CD4-positive, alpha-beta T cell treated with Interleukin-21 for 1 hour (primary cell): ENCODE measurements around the gene CIROP.
A peak's percentile ranks its signal among the peaks of the same experiment; 100 is the strongest.

Source experiments
- DNase-seq: peaks from one replicate; pipeline ENCODE4 v3.0.0-alpha.2; 2020

Gene CIROP

DNA sequence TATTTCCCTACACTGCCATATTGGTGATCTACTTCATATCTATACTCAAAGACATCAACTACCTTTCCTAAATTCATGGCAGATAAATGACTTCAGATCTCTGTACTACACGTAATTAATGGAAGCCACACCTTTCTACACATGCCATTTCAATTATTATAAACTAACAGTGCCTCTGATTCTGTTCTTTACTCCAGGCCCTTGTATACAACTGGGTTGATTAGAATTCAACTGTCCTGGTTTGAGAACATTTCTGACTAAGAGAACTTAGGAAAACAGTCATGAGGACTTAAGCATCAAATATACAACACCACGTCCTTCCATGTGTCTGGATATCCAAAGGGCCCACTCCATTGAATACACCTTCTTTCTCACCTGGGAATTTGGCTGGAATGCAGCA lies 11.7 kb downstream of the CIROP start:
- DNase-seq: no peak

DNA sequence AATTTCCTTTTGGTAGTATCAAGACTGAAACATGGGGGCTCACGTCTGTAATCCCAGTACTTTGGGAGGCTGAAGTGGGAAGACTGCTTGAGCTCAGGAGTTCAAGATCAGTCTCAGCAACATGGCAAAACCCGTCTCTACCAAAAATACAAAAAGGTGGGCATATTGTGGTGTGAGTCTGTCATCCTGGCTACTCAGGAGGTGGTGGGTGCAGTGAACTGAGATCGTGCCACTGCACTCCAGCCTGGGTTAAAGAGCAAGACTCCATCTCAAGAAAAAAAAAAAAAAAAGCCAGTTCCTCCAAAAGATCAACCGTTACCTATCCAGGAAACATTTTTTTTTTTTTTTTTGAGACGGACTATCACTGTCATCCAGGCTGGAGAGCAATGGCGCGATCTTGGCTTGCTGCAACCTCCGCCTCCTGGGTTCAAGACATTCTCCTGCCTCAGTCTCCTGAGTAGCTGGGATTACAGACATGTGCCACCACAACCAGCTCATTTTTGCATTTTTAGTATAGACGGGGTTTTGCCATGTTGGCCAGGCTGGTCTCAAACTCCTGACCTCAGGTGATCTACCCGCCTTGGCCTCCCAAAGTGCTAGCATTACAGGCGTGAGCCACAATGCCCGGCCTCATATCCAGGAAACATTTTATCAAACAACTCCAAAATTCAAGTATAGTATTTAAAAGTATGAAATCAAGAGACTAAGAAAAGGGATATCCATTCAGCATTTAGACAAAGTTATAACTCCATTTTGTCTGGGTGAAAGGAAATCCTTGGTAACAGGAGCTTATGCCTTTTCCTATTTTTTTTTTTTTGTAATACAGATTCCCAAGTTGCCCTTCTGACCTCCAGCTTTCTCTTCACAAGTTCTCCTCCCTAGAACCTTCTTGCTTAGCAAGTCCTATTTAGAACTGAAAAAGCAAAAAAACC lies 13.2 kb downstream of the CIROP start:
- DNase-seq: no peak

DNA sequence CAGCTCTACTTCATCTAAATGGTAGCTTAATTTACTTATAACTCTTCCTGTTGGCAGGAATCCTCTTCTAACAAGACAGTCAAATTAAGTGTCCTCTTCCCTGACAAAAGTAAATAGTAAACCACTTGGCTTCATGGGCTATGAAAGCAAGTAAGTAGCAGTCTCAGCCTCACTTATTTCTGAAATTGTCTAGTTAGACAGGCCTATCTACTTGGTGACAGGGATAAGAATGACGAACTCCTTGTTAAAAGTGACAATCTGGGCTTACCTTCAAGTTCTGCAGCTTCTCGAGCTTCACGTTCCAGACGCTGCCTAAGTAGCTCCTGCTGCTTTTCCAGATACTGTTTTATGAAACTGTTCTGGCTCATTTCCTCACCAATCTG lies 14.5 kb downstream of the CIROP start:
- no peak for DNase-seq

DNA sequence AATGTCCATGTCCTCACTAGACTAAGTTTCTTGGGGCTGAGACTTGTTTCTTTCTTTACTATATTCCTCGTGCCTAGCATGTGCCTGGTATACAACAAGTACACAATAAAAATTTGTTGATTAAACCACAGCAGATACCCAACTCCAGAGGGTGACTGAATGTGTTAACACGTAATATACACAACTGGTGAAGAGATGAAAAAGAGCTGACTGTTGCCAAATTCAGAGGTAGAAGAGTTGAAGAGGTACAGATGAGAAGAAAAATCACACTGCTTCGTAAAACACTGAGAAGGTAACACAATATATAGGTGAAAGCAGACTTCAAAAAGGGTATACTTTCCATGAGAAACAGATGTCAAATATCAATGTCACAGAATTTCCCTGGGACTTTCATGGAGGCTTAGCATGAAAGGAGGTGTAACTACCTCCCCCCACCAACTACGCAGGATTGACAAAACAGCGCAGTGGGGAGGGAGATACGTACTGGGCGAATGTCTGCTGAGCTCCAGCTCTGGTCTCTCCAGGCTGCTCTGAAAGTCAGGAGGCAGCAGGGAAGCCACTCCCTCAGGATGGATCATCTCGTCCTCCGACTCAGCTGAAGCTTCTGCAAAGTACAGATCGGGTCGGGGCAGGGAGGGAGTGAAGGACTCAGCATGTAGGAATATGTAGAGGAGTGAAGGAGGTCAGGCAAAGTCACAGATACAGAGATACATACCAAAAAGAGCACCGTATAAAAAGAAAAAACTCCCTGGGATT lies 15.1 kb downstream of the CIROP start:
- no peak for DNase-seq

DNA sequence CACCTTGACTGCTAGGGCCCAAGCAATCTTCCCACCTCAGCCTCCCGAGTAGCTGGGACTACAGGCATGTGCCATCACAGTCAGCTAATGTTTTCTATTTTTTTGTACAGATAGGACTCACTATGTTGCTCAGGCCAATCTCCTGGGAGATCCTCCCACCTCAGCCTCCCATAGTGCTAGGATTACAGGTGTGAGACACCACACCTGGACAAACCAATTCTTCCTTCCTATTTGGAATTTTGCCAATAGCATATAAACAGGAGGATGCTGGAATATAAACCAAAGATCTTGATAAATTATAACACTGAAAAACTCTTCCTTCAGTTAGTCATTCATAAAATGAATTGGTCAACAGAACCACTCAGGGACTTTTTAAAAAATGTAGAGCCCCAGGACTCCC lies 18.2 kb downstream of the CIROP start:
- no peak for DNase-seq

DNA sequence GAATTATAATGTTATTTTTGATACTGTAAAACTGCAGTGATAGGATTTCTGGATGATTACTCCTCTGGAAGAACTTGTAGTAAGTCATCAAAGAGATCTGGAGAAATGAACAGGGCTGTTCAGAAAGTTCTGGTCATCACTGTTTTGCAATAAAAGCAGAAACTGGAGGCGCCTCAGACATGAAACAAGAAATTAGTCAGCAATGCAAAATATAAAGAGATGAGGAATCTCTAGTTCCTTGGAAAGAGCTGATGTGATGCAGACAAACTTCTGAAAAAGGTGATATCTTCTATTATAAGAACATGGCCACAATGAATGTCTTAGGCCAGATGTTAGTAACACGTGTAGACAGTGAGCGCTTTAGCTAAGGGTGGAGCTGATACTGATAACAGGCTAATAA lies 19.3 kb downstream of the CIROP start:
- DNase-seq: no peak

DNA sequence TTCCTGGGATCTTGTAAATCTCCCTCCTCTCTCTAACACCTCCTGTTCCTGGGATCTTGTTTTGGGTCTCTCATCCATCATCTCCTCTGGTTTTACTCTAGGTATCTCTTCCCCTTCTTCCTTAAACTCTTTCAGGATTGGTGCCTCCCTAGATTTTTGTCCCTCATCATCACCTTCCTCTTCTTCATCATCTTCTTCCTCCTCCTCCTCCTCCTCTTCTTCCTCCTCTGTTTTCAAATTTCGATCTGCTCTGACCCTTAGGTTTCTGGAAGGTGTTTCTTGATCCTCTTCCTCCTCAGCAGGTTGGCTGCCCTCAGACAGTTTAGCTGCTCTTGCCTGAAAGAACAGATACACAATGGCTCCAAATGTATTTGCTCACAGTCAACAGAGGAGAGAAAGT lies 24.3 kb downstream of the CIROP start:
- DNase-seq: no peak

DNA sequence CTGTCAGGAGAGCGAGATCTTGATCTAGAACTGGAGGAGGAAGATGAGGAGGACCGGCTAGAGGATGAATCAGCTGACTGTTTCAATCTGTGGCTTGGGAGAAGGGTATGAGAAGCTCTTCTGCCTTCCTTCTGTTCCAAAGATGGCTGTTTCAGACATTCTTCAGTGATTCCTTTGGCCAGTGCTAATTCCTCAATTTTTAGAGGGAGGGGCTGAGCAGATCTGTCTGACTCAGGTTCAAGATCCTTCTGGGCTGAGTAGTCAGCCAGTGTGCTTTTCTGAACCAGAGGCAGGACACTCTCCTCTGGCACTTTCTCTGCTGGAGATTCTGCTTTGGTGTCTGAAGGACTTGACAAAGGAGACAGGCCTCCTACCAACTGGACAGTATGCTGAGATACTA lies 25.1 kb downstream of the CIROP start:
- no peak for DNase-seq

DNA sequence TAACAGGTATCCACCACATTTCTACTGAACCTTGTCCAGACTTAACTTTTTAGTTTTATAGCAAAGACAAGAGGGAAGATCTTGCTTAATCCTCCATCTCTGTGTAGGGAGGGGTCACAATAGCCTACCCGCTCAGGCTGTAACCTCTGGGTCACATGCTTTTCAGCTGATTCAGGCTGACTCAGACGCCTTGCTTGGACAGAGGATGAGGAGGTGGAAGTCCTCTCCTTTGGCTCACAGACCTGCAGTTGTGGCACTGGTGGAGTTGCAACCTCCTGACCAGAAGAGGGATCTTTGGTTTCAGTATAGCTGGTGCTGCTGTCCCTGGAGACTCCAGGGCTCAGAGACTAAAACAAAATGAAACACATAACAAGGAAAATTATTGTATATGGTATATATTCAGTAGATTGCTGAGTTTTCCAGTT lies 26.1 kb downstream of the CIROP start:
- no peak for DNase-seq

DNA sequence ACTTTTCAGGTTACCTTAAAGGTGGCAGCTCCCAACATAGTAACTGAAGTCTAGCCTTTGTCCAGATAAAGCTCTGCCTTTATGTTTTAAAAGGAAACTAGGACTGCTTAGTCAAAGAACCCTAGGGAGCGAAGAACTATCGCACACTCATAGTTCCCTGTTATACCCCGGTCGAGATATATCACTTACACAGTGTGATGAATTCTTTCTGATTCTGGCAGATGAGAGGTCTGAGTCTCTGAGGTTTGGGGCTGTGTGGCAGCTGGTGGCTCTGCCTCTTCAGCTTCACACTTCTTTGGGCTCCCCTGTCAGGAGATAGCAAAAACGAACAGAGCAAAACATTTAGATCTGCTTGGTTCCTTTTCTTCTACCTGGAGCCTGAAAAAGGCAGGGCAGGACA lies 26.8 kb downstream of the CIROP start:
- no peak for DNase-seq

DNA sequence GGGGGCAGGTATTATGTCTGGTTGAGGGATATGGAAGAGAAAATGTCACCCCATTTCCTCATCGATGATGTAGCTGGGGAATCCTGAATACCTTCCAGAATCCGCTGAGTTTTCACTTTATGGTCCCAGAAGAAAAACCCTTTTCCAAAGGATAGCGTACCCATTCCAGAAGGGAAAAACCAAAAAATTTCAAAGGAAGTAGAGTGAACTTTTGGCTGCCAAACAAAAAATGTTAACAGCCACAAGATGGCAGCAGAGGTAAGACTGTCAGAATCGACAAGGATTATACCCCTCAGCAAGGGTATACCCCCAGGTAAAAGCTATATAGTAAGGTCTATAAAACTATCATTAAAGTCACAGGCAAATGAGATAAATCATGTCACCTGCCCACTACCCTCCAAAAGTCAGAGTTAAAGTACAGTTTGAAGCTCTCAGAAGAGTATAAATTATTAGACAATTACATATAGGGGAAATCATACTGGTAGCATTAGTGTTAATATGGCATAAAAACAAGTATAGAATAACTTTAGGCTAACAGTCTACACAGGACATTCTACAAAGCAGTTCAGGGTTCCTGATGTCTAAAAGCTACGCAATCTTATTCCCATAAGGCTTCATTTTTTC lies 27.9 kb downstream of the CIROP start:
- peak; percentile 55 for DNase-seq

DNA sequence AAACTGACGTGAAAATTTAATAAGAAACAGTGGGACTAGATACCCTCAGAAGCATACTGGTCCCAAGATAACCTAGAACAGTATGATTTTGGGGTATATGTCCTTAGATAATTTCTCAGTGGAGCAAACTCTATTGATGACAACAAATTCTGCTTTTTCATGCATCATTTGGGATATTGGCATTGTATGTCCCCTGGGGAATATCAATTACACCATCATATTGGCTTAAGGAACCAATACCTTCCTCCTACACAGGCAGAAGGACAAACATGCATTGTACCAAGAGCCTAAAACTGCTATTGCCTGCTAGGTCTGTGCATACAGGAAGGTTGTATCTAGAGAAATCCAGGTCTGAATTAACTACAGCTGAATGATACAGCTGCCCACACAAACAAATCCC lies 29.9 kb downstream of the CIROP start:
- DNase-seq: no peak

DNA sequence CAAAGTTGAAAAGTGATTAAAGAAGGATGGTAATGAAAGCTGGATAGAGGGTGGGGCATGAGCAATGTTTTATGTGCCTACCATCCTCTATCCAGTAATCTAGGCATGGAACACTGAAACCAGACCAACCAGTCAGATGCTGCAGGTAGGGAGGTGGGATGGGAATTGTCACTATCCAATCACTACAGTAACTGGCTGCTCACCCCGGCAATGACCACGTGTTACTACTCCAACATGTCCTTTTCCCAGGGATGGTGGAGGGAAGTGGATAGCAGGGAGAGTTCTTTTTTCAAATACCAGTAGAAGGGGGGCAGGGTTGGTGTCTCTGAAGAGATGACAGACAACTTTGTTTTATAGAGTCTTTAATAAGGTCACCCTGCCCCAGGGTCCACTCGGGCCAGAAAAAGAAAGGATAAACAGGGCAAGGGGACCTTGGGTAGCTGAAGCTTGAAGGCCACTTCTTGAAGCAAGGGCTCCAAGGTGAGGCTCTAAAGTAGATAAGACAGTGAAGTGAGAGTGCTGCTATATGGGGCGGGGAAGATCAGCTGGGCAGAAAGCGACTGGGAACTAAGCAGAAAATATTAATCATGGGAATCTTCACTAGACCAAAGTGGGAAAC lies 32.8 kb downstream of the CIROP start:
- no peak for DNase-seq

DNA sequence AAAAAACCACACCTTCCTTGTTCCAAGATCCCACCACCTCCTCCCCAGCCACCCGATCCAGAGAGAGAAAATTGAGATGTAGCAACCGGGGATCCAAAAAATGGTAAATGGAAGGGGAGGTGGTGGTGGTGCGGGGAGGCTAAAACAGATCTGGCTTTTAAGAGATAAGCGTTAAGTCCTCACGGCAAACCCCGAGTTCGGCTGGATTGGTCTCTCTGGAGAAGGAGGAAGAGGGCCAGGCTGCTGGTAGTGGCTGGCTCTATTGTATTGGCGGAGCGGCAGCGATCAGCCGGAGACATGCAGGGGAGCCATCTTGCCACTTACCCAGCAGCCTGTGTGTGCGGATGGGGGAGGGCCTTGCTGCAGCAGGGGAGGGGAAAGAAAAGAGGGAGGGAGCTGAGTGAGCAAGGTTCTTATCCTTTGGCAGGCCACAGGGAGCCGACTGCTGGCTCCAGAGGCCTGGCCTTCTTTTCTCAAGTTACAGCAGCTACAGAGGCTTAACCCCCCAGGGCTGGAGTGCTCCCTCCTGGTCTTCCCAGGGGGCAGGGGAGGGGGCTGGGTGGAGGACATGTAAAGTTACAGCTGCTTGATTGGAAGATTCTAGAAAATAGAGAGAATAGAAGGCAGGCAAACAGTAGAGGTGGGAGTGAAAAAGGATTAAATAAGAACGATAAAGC lies 33.4 kb downstream of the CIROP start:
- DNase-seq: peak; percentile 82

DNA sequence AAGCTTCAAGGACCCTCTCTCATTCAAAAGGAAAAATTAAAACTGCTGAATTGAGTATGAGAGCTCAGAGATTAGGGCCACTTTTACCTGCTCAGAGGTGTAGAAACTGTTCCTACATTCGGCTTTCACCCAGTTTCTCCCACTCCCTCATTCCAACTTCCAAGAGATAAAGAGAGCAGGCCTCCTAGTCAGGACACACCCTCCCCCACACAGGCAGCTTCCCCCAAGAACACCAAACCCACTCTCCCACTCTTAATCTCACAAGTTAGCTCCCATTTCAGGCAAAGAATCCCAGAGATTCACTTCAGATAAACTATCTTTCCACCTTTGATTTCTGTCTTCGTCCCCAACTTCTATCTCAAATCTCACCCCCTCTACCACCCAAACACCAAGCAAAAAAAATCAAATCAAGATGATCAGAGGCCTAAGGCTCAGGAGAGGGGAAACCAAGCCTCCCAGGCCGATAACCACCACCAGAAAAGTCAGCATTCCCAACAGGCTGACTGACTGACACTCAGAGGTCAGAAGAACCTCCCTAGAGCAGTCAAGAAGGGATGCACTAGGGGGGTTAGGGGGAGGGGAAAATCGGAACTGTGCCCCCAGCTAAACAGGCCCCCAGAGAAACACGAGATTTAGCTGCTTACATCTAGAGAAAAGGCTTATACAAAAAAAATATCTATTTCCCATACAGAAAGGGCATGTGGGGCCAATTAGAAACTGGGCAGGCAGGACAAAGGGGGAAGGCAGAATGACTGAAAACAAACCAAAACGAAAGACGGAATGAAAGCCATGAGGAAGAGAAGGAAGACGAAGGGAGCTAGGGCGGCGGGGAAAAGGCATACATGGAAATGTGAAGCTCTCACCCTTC lies 34.3 kb downstream of the CIROP start:
- DNase-seq: no peak

DNA sequence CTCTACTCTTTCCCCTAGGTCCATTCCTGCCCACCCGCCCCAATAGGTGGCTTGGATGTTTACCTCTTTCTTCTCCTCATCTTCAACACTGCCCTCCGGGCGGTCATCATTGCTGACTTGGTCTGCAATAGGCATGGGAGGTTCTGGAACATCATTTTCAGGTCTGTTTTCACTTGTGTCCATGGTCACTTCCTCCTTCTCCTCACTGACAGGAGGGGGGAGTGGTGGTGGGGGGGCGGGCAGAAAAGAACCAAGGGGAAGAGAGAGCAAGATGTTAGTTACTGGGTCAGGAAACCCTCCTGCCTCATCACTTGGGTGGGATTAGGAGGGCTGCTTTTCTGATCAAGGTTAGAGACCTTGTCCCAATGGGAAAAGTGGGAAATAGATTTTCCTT lies 35.4 kb downstream of the CIROP start:
- DNase-seq: no peak

DNA sequence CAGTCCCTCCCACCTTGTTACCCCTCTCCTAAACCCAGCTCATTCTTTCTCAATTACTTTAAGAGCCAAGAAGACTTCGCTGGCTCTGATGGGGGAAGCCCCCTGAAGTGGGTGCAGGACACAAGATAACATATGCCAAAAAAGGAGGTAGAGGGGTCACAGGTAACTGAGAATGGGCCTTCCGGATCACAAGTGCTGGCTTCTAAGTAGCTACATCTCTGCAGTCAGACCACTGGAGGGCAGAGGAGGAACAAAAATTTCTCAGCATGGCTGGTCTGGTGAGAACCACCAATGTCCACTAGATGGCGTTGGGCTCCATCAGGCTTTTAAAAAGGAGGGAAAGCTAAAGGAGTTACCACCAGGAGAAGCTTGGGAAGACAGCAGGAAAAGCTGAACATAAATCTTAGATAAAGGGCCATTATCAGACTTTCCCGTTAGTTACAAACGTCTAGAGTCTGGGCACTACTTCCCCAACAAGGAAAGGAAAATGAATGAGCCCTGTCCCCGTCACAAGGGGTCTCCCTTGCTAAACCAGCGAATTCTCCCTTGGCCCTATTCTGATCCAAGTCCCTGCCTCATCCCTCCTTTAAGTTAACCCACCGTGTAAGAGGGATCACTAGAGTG lies 35.9 kb downstream of the CIROP start:
- DNase-seq: peak; percentile 86

DNA sequence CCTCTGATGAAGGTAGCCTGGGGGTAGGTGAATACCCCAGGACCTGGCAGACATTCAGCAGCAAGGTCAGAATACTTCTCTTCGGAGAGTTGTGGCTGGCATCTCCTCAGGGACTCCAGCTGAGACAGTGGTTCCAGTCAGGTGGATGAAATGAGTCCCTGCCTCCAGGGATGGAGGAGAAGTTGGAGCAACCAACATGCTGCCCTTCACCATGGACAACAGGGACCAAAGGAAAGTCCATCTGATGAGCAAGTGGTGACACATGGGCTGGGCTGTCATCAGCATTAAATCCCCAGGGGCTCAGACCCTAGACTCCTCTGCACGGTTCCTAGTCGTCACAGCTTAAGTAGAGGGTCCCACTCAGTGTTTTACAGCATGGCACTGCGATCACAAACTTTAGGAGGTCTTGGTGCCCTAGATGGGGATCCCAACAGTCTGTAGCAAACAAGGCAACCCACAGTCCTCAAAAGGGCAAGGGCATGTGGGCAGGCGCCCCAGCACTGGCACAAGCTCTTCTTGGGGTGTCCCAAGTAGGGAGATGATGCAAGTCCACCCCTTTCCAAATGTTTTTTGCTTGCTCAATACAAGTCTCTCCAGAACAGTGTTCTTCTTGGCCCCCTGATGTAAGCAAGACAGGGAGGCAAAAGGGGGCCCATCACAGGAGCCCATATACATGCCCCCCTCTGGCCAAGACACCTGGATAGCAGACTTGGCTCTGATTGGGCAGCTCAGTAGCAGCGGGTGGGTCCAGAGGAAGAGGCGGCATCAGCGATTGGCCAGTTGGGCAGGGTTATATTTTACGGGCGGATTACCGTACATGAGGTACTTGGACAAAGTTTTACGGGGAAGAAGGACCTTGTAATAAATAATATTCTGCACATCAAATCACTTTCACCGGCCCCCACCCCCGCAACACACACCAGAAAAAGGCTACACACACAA lies 36.7 kb downstream of the CIROP start:
- DNase-seq: no peak

DNA sequence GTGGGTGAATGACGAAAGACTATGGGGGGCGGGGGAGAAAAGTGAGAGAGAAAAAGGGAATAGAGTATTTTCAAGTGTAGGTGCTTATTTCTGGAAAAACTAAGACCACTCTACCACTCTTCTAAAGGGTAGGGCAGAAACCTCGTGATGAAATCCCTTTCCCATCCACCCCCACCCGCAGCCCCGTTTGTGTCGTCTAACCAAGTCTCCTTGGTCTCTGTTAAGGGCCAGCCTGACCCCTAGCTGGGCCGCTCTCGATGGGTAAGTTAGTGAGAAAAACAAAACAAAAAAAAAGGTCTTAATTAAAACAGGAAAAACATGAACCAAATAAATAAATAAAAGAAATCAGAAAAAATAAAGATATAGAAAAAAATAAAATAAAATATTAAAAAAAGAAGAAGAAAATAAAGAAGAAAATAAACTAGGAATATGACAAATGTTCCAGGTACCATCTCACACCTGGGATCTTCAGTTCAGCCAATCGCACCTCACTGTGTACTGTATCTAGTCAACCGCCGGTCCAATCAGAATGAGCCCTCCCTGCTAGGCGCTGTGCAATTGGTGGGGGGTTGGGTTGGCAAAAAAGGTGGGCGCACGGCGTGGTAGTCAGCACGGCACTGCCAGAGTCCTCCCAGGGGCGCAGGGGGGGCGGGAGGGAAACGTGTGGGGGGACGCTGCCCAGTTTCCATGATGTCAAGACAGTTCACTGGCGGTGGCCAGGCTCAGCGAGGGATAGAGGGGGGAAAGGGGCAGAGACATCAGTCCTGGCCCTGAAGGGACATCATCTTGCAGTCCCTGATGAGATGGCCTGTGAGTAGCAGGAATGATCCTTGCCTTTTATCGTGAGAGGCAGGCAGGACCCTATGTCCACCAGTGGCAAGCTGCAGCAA lies 37.7 kb downstream of the CIROP start:
- DNase-seq: no peak
